NCI-H774 (cell line): ENCODE data around the gene CTDSP2.
A peak's percentile ranks its signal among the peaks of the same experiment; 100 is the strongest.

Source experiments
- DNase-seq: peaks from one replicate; lab custom pipeline; 2025; lab: John Stamatoyannopoulos, UW

Gene CTDSP2

DNA sequence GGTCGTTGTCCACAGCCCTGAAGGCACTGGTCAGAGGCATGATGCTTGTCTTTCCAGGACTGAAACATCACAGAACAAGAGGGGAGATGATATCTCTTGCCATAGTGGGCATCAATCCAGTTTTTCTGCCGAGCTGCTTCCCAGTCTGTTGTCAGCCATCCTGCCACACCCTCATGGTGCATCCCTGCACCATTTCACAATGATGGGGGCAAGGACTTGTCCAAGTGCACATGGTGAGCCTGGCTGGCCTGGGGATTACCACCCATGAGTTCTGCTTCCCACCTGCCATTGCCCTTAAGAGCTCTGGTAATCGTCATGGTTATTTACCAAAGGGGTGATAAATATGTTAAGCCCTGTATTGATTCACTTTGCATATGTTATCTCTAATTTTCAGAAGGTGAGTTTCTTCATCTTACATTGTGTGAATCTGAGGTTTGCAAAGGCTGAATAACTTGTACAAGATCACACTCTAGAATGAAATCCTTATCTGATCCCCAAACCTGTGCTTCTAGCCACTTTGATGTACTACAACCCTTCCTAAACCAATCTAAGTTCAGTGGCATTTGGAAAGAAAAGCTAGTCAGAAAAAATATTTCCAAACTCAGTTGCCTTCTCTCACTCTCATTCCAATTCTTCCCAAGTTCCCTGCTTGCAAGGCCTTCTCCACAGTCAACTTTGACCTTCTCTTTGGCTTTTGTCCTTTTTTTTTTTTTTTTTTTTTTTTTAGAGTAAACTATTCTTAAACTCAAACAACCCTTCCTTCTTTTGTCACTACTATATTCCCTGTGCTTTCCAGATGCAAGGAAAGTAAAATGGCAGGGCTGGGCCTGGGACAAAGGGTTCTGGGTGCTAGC, 30.3 kb downstream of the CTDSP2 start:
- no peak for DNase-seq

DNA sequence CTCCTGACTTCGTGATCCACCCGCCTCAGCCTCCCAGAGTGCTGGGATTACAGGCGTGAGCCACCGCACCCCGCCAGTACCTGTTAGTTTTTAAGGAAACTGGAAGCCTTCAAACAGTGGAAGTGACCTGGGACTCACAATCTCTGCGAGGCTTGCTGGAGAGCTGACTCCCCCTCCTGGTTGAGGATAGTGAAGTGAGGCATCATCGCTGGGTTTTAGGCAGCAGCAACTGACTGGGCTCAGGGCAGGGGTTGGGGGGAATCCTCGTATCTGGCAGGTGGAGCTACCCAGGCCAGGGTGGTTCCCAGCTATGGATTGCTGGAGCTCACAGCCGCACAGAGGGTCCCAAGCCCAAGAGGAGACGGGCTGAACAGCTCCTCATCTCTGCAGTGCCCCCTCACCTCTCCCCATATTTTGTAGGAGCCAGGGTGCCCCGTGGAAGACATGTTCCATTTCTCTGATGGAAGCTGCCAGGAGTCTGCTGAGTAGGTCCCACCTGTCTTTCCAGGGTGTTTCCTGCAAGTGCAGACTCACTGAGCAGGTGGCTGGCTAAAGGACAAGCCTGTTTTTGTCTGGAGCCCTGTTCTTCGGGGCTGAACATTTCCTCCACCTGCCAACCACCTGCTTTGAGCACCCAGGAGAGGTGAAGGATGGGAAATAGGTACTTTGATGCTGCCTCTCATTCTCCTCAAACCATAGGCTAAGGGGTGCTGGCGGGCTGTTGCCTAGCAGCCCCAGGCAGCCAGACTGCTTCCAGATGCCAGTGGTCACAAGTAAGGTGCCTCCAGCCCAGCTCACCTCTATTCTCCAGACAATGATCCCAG, 31.1 kb downstream of the CTDSP2 start:
- peak; percentile 78 for DNase-seq

DNA sequence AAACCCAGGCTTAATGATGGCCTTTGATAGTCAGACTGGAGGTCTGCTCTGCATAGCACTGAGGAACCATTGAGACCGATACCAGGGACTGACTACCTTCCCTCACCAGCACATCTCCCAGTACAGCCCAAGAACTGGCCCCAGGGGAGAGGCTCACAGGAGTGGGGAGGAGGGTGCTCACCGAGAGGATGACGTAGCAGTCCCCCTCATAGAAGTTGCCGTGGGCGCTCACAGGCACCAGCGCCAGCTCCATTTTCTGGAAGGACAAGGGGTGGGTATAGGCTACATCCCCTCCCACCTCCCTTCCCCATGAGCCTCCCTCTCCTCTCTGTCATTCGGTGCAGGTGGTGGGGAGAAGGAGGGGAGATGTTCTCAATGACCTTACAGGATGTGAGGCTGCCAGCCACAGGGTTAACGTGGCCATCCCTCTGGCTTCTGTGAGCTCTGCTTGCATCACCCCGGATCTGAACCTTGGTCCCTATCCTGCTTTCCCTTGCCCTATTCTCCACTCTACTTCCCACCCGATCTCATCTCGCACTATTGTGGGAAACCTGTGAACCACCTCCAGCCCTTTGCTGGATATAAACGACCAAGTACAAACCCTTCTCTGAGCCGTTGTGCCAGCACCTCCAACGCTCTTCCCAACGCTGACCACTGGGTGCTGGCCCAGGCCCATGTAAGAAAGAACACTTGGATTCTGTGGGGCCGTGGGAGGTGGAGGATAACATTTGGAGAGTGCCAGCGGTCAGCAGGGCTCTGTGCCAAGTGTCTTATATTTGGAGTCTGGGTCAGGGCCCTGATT, 32.4 kb downstream of the CTDSP2 start:
- no peak for DNase-seq

DNA sequence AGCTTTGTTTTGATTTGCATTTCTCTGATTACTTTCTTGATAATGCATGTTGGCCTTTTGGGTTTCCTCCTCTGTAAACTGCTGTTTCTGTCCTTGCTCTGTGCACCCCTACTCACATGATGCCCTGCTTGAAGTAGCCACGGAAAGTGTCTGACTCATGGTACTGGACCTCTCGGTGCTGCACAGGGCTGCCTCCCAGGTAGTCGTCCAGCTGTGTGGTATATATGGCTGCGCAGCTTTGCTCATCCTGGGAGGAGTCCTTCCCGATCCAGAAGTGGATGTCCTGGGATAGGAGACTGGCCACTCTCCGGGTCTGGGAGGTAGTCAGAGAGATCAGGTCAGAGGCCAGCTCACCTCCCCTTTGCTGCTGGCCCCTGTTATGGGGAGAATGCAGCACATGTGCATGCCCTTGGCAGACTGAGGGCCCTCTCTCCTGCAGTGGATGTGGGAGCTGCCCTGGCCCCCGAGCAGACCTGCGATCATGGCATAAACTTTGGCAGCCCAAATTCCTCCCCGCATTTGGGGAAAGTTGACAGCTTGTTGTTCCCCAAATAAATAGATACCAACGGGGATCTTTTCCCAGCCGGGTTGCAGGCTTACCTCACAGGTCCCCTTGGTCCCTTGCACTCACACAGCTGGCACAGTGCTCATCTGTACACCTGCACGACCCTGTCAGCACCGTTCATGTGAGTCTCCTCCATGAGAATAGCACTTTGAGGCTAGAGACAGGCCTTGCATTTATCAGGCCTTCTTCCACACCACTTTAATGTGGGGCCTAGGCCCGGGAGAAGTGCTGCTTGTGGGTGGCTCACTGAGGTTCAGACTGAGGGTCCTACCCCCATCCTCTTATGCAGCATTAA, 33.2 kb downstream of the CTDSP2 start:
- DNase-seq = no peak

DNA sequence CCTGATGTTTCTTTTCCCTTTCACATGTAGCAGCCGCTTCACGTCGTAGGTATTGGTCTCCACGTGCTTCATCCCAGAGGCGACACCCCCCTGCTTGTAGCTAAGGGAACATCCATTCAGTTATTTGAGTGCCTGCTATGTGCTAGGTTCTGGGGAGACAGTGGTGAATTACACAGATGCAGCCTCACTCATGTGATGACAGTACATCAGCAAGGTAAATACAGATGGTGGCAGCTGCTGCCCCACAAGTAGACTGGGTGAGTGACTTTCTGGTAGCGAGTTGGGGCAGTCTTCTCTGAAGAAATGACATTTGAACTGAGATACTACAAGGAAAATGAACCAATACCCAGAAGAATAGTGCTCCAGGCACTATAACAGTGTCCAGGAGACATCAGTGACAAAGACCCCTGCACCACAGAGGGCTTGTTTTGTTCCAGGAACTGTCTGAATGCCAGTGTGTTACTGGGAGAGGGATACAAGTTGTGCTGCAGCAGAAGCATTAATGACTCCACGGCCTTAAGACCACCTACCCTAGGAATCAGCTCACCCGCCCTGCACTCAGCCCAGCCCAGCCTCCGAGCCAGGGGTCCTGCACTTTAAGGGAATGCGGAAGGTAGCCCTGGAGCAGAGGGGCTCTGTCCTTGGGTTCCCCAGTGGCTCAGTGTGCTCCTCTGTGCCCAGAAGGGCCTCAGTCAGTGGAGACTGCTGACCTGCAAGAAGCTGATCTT, 35.3 kb downstream of the CTDSP2 start:
- no peak for DNase-seq

DNA sequence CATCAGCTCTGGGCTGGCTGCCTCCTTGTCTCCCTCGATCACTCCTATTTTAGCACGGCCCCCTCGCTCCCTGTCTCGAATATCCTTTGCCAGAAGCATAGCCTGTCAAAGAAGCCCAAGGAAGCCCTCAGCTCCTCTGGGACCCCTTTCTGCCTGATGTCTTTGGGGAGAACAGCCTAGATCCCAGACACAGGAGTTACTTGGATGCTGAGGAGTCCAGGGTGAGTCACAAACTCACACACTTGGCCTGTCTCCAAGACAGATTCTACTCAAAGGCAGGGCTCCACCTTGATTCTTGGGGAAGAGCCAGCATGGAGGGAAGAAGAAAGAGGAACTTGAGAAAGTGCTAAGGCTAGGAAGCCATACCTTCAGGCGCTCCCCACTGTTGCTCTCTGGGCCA, 36.1 kb downstream of the CTDSP2 start:
- DNase-seq = no peak

DNA sequence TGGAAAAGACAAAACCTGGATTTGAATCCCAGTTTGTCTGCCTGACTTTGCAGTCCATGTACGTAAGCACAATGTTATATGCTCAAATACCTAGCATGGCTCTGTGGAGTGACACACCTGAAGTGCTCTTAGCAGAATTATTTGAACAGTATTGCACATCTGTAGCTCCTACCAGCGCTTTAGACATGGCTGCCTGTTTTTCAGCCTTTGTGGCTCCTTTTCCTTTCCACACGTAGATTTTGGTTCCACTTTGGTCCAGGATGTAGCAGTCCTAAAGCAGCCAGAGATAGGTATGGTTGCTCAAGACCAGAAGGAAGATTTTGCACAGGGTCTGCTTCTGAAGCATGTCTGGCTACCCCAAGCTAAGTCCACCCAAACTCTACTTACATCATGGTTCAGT, 37.1 kb downstream of the CTDSP2 start:
- no peak for DNase-seq

DNA sequence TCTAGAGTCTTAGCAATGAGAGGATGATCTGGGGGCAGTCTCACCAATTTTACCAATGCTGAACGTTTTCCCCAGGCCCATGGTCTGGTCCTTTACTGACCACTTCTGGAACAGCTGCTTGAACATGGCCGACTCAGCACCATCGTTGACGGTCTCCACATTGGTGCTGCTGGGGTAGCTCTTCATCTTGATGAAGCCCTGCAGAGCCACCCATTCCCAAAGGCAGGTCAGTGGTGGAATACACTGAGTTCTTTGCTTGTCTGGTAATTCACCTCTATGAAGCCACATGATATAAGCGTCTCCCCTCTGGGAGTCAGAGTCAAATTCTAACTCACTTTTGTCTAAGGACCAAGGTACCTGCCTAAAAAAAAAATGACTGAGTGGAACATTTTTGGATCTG, 38.2 kb downstream of the CTDSP2 start:
- DNase-seq = no peak

DNA sequence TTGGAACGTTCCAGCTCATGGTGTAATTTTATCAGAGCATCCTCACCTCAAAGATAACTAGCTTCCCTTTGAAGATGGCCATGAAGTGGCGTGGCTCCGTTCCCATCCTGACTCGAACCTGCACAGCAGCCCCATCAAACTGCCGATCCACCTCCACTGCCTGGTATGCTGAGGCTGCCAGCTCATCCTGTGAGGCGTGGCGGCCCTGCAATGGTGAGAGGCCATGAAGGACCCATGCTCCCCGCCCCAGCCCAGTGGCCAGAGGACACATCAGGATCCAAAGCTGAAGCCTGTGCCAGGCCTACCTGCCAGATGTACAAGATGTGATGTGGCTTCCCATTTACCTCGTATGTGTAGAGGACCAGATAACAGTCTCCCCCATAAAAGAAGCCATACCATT, 39.2 kb downstream of the CTDSP2 start:
- DNase-seq = no peak

DNA sequence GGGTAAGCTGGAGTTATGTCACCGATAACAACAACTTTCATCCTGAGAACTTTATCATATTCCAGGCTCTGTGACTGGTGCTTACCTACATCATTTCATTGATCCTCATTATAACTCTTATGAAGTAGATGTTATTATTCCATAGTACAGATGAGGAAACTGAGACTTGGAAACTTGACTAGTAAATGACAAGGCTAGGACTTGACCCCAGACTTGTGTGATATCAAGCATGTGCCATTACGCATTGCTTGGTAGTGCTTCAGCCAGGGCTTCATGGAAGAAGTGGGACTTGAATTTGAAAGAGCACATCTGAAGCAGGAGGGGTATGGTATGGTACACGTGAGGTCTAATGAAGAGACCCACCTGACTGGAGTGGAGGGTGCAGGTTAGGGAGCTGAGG, 39.9 kb downstream of the CTDSP2 start:
- DNase-seq = no peak

DNA sequence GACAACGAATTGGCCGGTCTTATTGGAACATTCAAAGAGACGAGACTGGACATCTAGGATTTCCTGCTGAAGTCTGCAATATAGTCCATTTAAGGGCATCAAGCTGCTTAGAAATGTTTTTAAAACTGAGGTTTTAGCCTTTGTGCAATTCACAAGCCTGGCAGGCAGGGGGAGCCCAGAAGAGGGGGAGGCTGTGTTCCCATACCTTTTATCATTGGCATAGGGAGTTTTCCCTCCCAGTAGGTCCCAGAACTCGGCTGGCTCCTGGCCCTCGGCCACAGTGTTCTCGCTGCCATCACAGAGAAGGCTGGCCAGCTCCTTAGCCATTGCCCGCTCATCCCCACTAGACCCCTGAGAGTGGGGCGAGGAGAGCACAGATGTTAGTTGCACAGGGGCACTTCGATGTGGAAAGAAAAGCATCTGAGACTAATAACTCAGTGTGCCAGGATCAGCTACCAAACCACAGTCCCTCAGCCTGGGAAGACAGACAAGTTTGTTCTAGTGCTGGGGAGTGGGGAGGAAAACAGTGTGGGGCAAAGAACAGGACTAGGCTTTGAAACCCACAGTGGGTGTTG, 43.1 kb downstream of the CTDSP2 start:
- DNase-seq = peak; percentile 19

DNA sequence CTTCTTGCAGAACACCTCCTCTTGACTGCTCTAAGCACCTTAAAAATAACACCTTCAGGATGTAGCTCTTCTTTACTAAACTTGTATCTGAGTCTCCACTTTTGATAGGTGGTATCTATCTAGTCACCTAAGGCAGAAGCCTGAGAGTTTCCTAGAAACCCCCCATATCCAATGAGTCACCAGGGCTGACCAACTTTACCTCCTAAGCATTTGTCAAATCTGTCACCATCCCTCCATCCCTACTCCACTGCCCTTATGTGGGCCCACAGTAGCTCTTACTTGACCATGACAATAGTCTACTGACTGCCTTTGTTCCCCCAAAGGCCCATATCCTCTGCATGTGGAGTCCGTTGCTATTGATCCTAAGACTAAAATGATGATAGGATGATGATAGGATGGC, 43.9 kb downstream of the CTDSP2 start:
- no peak for DNase-seq

DNA sequence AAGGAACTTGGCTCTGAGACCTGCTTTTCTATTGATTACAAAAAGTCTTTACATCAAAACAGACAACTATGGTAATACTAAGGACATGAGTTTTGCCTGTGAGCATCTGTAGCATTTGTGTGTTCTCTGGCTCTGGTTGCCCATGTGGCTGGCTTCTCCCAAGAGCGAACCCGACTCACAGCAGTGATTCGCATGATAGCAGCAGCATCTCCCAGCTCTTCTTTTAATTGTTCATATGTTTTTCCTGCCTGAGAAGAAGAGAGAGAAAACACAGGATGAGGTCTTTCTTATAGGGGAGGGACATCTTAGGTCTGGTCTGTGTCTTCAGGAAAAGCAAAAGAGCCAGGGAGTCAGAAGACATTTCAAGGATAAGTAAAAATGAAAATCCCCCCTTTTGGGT, 45.6 kb downstream of the CTDSP2 start:
- DNase-seq = no peak

DNA sequence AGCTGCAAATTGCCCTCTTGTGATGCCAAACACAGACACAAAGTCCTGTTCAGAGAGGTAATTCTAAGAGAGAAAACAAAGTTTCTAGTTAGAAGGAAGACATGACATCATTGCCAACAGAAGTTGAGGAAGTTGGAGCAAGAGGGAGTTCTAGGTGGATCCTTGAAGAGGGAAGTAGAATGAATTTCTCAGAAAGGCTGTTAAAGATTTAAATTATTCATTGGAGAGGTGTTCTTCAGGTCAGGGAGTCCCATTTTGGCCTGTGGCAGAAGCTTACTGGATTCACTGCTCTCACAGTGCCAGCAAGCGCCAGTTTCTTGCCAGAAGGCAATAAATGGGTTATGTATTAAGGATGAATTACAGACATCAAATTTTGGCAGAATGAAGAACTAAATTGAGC, 48.6 kb downstream of the CTDSP2 start:
- DNase-seq = no peak

DNA sequence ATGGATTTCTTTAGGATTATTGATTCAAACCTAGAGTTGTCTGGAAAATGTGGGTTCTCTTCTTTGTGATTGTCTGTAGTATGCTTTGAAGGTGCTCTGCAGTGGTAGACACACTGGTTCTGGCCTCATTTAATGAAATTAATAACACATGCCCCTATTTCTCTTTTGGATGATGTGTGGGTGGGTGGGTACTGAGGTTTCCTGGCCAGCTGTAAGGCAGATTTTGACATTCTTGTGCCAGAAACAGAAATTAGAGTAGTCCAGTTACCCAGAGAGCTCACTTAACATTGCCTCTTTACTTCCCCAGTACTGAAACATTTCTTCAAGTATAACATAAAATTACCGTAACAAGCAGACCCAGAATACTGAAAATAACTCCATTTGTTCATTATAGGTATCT, 49.5 kb downstream of the CTDSP2 start:
- no peak for DNase-seq

DNA sequence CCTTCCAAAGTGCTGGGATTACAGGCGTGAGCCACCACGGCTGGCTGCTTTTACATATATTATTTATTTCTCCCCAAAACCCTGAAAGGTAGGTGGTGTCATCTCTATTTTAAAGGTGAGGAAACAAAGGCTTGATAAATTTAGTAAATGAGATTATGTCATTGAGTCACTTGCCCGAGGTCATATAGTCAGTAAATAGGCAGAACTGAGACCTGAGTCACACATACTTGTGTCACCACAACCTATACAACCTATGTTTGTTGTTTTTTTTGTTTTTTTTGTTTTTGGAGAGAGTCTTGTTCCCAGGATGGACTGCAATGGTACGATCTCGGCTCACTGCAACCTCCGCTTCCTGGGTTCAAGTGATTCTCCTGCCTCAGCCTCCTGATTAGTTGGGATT, 51.2 kb downstream of the CTDSP2 start:
- no peak for DNase-seq

DNA sequence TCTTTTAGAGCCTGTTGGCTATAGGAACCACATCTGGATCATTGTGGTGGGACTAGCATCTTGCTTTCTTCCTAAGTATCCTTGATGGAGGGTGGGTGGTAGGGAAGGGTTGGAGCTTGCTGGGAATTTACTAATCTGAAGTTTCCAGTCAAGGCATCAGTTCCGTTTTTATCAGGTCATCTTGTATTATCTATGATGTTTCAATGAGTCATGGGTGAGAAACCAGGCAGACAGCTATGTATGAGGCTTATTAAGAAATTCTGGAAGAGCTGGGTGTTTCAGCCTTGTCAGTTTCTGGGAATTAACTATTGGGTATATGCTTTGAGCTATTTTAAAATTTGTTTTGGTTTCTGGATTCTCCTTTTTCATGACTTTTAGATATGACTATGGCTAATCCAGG, 52.6 kb downstream of the CTDSP2 start:
- DNase-seq = no peak

DNA sequence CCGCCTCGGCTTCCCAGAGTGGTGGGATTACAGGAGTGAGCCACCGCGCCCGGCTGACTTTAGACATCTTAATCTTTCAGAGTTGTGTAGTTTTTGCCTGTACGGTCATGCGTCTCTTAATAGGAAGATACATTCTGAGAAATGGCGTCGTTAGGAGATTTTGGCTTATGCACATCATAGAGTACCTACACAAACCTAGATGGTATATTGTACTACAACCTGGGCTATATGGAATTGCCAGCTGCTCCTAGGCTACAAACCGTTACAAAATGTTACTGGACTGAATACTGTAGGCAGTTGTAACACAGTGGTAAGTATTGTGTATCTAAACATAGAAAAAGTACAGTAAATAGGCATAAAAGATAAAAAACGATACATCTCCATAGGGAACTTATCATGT, 62.7 kb downstream of the CTDSP2 start:
- no peak for DNase-seq

DNA sequence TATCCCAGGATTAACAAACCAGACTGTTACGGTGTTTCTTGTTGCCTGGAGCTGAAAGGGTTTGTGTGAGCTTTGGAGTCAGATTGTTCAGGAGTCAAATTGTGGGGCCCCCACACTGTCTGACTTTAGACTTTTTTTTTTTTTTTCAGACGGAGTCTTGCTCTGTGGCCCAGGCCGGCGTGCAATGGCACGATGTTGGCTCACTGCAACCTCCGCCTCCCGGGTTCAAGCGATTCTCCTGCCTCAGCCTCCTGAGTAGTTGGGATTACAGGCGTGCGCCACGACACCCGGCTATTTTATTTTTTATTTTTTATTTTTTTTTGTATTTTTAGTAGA, 63.1 kb downstream of the CTDSP2 start:
- no peak for DNase-seq

DNA sequence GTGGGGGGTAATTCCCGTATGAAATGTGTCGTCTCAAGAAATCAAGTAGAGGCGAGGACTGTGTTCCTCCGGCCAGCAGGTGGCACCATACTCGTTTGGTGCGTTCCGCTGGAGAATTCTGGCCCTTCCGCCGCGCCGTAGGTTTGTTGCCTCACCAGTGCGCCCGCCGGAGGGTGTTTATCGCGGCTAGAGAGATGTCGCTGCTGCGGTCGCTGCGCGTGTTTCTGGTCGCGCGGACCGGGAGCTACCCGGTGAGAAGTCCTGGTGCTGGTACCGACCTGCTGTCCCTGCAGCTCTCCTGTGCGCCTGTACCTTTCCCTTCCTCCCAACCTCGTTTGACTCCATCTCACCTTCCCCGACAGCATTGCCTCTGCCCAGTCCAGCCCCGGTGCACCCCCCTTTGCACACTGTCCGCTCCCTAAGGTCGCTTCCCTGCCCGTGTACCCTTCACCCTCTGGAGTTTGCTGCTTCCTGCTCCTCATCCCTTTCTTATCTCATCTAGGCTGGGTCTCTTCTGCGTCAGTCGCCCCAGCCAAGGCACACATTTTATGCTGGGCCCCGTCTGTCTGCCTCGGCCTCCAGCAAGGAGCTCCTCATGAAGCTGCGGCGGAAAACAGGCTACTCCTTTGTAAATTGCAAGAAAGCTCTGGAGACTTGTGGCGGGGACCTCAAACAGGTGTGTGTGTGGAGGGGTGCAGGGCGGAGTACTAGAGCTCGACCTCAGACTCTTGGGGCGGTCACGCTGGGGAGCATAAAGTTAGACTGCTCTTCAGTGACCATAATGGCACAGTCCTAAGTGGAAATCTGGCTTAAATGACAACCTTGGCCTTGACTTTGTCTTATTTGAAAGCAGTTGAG, 63.7 kb downstream of the CTDSP2 start, which contains the start of gene TSFM:
TSS of gene TSFM (plus strand) at position 180 of the 858 bp plus-strand sequence. CDS start at position 195, 15 bp downstream.
- DNase-seq = peak; percentile 97
